Measurements from ENCODE around the gene PCBP3. TPM values are rescaled to one million over a fixed set of nuclear protein-coding genes. Genes with fewer than 3 reads are reported as not detected.
"Not testable (repeated sequence)": the region's sequence is repeated elsewhere in the genome, so short reads cannot be mapped to it uniquely, and the experiment has no call there.

PCBP3 gene
- total and polyA plus RNA-seq, 10 of the 15 experiments (the other 5 are each of a cell fraction or from before 2014, with no cell fraction given), result 0.09 to 1.3 (median 0.46) TPM; not detected in 3

- TF ChIP-seq BCLAF1 (IDR thresholded peaks at IDR 0.05) (no peak), YBX1 (IDR thresholded peaks at IDR 0.05) (no peak), ELK1 (IDR thresholded peaks at IDR 0.05; ENCODE audit: low read depth, low read length) (no peak), SMAD5 (IDR thresholded peaks at IDR 0.05; ENCODE audit: low read depth) (no peak), TAF1 (IDR thresholded peaks at IDR 0.05; ENCODE audit: borderline replicate concordance, low read depth, low read length) (no peak), ZBTB40 (IDR thresholded peaks at IDR 0.05; ENCODE audit: borderline replicate concordance) (no peak), EZH2 (IDR thresholded peaks at IDR 0.05; ENCODE audit: borderline replicate concordance, control insufficient read depth, low read depth, low read length) (no peak), LARP7 (IDR thresholded peaks at IDR 0.05) (no peak)
Observed at GRCh38 chr21:45831991-45832740, 188.6 kb downstream of the PCBP3 start (continued).

GRCh38 chr21:45832741-45833235, 189.3 kb downstream of the PCBP3 start:
- H3K27ac ChIP-seq (ENCODE audit: control insufficient read depth, insufficient read depth); BruUV-seq (replicated peaks); H3K36me3 ChIP-seq (ENCODE audit: control insufficient read depth in 2 of 2, insufficient read depth in 2 of 2, low read length in 1 of 2); H3K4me3 ChIP-seq; in situ Hi-C loops (cut with MboI); H3K4me2 ChIP-seq (ENCODE audit: control insufficient read depth, insufficient read depth); H3K4me1 ChIP-seq (ENCODE audit: control insufficient read depth, insufficient read depth, low read length); H3K27me3 ChIP-seq (replicated peaks in 1 of 2; ENCODE audit: control insufficient read depth in 2 of 2, insufficient read depth in 2 of 2, low read length in 1 of 2); H4K20me1 ChIP-seq (ENCODE audit: control insufficient read depth, insufficient read depth); RAD21 ChIA-PET (ENCODE audit: unreplicated experiment); ATAC-seq; DNase-seq (ENCODE audit: low read depth, low spot score); FAIRE-seq; CTCF ChIA-PET; H3K9me3 ChIP-seq (replicated peaks; ENCODE audit: control insufficient read depth, insufficient read depth, low read length); H2AFZ ChIP-seq (ENCODE audit: control insufficient read depth, low read depth, low read length); H3K9ac ChIP-seq (ENCODE audit: control insufficient read depth, insufficient read depth, low read length); intact Hi-C loops (cut with micrococcal nuclease; ENCODE audit: unreplicated experiment); POLR2A ChIA-PET; H3K79me2 ChIP-seq (ENCODE audit: control insufficient read depth, insufficient read depth, low read length): not testable (repeated sequence)
- 83% methylated on average over 12 of the region's 12 CpGs for WGBS (ENCODE audit: insufficient coverage, insufficient replicate concordance, low lambda C conversion rate, missing lambda C conversion rate)
- SMC1A ChIA-PET (ENCODE audit: uncharacterized antibody, unreplicated experiment), result interaction anchor here (0.9 kb wide), 1 partner anchor 272 kb away, joined by 3 read pairs; no protein-coding TSS in a partner anchor

Data from GM12878 (cell line).